Measurements from ENCODE around the gene SLAMF1. TPM values are rescaled to one million over a fixed set of nuclear protein-coding genes. Genes with fewer than 3 reads are reported as not detected.

SLAMF1 gene
- total and polyA plus RNA-seq, 4 donors: 0.39 to 27.0 (median 1.5) TPM

GRCh38 chr1:160624464-160624863, 22.4 kb downstream of the SLAMF1 start:
- ATAC-seq (ENCODE audit: insufficient read depth, low FRiP score) (no peak), DNase-seq (no peak)
- H3K27me3 ChIP-seq (ENCODE audit: control insufficient read depth in 3 of 3, insufficient read depth in 3 of 3, low read length in 2 of 3): peaks cover 0 to 2% (median 0%) of the 10 kb centered on the region in 3 donors
- no peak overlapping the region for H3K27ac ChIP-seq (ENCODE audit: low read depth in 1 of 2, low read length in 1 of 2)
- no peak overlapping the region for H3K9ac ChIP-seq (ENCODE audit: insufficient read depth in 1 of 2, low read length in 2 of 2)
- WGBS, 2 donors: 70 to 86% methylated on average over 3 of the region's 3 CpGs
- no peaks in the 10 kb centered on the region for H3K9me3 ChIP-seq (ENCODE audit: control insufficient read depth in 4 of 4, insufficient read depth in 3 of 4, low read length in 3 of 4)
- no peak overlapping the region for H3K4me3 ChIP-seq
- TF ChIP-seq, protein P1, sequence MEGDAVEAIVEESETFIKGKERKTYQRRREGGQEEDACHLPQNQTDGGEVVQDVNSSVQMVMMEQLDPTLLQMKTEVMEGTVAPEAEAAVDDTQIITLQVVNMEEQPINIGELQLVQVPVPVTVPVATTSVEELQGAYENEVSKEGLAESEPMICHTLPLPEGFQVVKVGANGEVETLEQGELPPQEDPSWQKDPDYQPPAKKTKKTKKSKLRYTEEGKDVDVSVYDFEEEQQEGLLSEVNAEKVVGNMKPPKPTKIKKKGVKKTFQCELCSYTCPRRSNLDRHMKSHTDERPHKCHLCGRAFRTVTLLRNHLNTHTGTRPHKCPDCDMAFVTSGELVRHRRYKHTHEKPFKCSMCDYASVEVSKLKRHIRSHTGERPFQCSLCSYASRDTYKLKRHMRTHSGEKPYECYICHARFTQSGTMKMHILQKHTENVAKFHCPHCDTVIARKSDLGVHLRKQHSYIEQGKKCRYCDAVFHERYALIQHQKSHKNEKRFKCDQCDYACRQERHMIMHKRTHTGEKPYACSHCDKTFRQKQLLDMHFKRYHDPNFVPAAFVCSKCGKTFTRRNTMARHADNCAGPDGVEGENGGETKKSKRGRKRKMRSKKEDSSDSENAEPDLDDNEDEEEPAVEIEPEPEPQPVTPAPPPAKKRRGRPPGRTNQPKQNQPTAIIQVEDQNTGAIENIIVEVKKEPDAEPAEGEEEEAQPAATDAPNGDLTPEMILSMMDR (IDR thresholded peaks at IDR 0.05; ENCODE audit: control extremely low read depth, extremely low read depth): no peak
- H3K36me3 ChIP-seq (ENCODE audit: control insufficient read depth in 4 of 4, insufficient read depth in 4 of 4, low read length in 4 of 4): no peaks in the 10 kb centered on the region
- H3K4me1 ChIP-seq (ENCODE audit: control insufficient read depth in 5 of 5, insufficient read depth in 5 of 5, low read length in 5 of 5): no peaks in the 10 kb centered on the region

- TF ChIP-seq, protein P1 (IDR thresholded peaks at IDR 0.05; ENCODE audit: control extremely low read depth, extremely low read depth): no peak
- Histone ChIP-seq H3K27ac (ENCODE audit: low read depth in 1 of 2, low read length in 1 of 2) (no peak overlapping the region), H3K27me3 (ENCODE audit: control insufficient read depth in 3 of 3, insufficient read depth in 3 of 3, low read length in 2 of 3) (peaks cover 0 to 2% (median 0%) of the 10 kb centered on the region in 3 donors), H3K4me3 (no peak overlapping the region), H3K9ac (ENCODE audit: insufficient read depth in 1 of 2, low read length in 2 of 2) (no peak overlapping the region), H3K9me3 (ENCODE audit: control insufficient read depth in 4 of 4, insufficient read depth in 3 of 4, low read length in 3 of 4) (no peaks in the 10 kb centered on the region), H3K36me3 (ENCODE audit: control insufficient read depth in 4 of 4, insufficient read depth in 4 of 4, low read length in 4 of 4) (no peaks in the 10 kb centered on the region), H3K4me1 (ENCODE audit: control insufficient read depth in 5 of 5, insufficient read depth in 5 of 5, low read length in 5 of 5) (no peaks in the 10 kb centered on the region)
- ATAC-seq (ENCODE audit: insufficient read depth, low FRiP score): no peak
- WGBS, 2 donors: 66 to 89% methylated on average over 1 of the region's 1 CpG
- no peak for DNase-seq
Observed at GRCh38 chr1:160623862-160624261, 23.0 kb downstream of the SLAMF1 start.

- Histone ChIP-seq H3K4me3 (no peak overlapping the region), H3K9ac (ENCODE audit: insufficient read depth in 1 of 2, low read length in 2 of 2) (no peak overlapping the region), H3K27ac (ENCODE audit: low read depth in 1 of 2, low read length in 1 of 2) (no peak overlapping the region), H3K4me1 (ENCODE audit: control insufficient read depth in 5 of 5, insufficient read depth in 5 of 5, low read length in 5 of 5) (no peaks in the 10 kb centered on the region), H3K36me3 (ENCODE audit: control insufficient read depth in 4 of 4, insufficient read depth in 4 of 4, low read length in 4 of 4) (no peaks in the 10 kb centered on the region), H3K27me3 (ENCODE audit: control insufficient read depth in 3 of 3, insufficient read depth in 3 of 3, low read length in 2 of 3) (peaks cover 0 to 2% (median 0%) of the 10 kb centered on the region in 3 donors), H3K9me3 (ENCODE audit: control insufficient read depth in 4 of 4, insufficient read depth in 3 of 4, low read length in 3 of 4) (no peaks in the 10 kb centered on the region)
- ATAC-seq (ENCODE audit: insufficient read depth, low FRiP score): no peak
- no peak for DNase-seq
- 86 to 97% methylated on average over 3 of the region's 3 CpGs for WGBS, 2 donors
- TF ChIP-seq, protein P1 (IDR thresholded peaks at IDR 0.05; ENCODE audit: control extremely low read depth, extremely low read depth): no peak
Observed at GRCh38 chr1:160623227-160623633, 23.6 kb downstream of the SLAMF1 start.
